GM19099 (cell line): ENCODE results near the gene OBP2A.

ENCODE experiments used
- POLR2A ChIP-seq: IDR thresholded peaks from 3 replicates; pipeline ENCODE4 v1.6.1; 2011; ENCODE audit warnings: low read depth; ENCODE audit not compliant: insufficient read length; ENCODE audit errors: extremely low read depth

Gene OBP2A

DNA sequence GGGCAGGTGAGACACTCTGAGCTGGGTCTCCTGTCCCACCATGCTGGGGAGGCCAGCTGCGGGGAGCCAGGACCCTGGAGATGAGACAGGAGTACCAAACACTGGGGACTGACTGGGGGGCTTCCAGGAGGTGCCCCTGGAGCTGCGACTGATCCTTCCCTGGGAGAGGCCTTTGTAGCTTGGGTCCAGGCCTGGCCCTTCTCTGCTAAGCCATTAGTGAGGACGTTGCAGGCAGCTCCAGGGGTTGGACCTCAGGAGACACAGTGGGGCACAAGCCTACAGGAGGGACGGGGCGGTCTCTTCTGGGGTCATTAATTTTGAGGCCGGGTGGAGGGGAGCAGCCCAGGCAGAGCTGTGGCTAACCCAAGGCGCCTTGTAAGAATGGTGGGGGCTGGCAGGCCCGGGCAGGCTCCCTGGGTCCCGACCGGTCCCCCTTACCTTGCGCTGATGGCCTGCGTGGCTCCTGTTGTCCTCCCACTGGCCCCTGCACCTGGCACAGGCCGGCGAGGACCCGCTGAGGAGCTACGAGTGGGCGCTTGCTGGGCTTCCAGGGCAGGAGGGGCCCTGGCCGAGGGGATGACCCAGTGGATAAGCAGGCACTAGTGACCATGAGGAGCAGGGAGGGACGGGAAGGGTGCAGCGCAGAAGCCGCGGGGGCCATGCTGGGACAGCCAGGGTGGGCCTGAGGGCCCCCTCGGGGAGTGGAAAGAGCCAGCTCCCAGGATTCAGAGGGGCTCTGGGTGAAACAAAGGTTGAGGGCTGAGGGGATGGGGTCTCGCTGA lies 40.3 kb upstream of the OBP2A start:
- peak; percentile 11 for TF ChIP-seq POLR2A

GRCh38 chr9:135506327-135507103 lies 39.4 kb upstream of the OBP2A start:
- TF ChIP-seq POLR2A, result no peak

GRCh38 chr9:135507104-135508035 lies 38.6 kb upstream of the OBP2A start:
- no peak for TF ChIP-seq POLR2A

DNA sequence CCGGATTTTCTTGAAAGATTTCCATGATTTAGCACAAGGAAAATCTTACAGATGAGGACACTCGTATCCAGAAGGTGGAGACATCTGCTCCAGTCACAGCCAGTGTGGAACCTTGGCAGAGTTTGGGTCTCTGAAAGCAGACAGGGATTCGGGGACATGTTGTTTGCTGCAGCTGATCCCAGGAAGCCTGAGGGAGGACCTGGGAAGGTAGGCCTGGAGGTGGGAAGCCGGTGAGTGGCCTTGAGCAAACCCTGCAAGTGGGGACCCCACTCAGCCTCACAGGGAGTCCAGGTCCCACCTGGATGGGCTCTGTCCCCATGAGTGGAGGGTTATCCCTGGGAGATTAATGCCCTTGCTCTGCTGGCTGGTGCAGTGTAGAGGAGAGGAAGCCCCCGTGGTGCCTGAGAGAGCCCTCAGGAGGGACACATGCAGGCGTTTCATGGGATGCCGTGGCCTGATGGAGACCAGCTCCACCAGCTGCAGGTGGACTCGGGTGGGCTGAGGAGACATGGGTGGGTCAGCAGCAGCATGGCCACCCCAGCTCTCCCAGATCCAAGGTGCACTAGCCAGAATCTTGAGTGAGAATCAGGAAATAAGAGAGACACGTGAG lies 37.6 kb upstream of the OBP2A start:
- TF ChIP-seq POLR2A, result no peak

- TF ChIP-seq POLR2A, result no peak
Observed at GRCh38 chr9:135509458-135509857, 36.5 kb upstream of the OBP2A start.

- TF ChIP-seq POLR2A, result no peak
Observed at GRCh38 chr9:135512241-135512603, 33.7 kb upstream of the OBP2A start.

DNA sequence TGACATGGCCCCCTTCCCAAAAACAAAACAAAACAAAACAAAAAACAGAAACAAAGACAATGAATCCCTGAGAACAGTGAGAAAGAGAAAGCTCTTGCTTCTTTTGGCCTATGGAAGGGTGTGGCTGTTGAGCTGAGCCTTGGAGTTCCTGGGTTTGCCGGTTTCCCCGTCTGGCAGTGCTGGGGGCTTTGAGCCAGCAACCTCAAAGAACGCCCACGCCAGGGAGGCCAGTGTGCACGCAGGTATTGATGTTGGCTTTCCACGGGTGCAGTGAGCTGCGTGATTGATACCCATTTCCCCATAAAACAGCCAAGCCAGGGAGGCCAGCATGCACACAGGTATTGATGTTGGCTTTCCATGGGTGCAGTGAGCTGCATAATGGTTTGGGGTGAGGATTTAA lies 33.0 kb upstream of the OBP2A start:
- TF ChIP-seq POLR2A, result no peak

- TF ChIP-seq POLR2A, result no peak
Observed at GRCh38 chr9:135513351-135513846, 32.5 kb upstream of the OBP2A start.

DNA sequence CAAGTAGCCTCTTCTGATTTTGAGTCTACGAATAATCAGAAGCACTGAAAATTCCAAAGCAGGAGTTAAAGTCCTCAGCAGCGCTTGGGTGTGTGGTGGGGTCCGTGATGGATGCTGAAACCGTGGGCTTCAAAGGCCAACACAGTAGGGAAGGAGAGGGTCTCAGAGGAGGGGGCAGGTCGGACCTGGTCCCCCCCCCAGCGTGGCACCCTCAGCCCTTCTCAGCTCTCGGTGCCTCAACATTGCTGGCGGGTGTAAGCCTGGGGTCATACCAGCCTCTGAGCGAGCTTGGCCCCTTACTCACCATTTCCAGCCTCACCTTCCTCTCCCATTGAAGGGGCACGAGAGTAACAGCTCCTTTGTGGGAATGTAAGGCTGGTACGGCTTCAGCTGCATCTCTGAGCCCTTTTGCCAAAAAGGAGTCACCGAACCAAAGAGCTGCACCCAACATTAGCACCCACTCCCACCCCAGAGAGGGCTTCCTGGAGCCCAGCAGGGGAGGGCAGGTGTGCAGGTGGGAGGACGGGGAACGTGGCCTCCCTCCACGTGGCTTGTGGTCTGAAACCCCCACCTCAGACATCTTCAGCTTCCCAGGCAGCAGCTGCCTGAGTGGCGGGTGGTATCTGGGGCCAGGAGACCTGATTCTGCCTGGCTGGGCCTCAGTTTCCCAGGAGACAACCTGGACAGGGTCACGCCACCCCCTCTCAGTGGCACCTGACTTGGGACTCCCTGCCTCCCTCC lies 31.4 kb upstream of the OBP2A start:
- no peak for TF ChIP-seq POLR2A

DNA sequence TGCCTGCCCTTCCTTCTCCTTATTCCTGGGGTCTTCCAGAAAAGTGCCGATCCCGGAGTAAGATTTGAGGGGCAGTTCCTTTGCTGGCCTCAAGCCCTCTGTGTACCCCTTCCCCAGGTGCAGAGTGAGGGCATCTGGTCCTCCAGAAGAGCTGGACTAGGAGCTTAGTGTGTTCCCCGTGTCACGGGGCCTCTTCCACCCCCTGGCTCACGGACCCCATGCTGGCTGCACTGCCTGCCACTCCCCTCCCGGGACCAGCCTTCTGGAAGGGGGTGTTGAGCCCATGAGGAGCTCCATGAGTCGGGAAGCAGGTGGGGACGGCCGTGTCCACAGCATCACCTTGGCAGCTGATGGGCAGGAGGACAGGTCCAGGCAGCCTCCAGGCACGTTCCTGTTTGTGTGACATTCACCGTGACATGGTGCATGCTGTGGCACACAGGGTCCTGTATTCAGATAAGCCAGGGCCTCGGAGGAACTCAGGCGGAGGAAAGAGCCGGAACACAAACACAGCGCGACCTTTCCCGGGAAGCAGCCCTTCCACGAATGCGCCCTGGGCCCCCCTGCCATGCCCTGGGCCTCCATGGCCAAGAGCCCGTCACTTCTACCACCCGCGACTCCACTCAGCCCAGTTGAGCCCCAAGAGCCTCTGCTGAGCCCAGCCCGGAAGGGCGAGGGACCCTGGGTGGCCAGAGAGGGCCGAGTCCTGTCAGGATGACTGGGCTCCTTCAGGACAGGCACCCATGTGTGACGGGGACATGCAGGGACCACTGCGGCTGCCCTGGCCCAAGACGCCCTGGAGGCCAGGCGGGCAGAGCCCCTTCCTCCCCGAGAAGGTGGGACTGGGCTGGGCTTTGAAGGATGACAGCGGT lies 30.6 kb upstream of the OBP2A start:
- TF ChIP-seq POLR2A, result no peak

- no peak for TF ChIP-seq POLR2A
Observed at GRCh38 chr9:135516132-135516860, 29.6 kb upstream of the OBP2A start.

DNA sequence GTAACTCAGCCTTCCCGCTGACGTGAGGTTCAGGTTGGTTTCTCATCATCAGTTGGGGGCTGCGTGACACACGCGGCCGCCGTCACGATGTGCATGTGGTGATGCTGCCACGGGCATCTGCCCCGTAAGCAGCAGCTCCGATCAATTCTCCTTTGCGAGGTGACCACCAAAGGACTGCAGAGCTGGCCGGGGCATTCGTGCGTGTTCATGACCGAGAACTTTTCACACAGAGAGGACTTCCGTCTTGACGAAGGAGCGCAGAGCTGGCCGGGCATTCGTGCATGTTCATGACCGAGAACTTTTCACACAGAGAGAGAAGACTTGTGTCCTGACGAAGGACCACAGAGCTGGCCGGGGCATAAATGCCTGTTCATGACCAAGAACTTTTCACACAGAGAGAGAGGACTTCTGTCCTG lies 28.5 kb upstream of the OBP2A start:
- no peak for TF ChIP-seq POLR2A

DNA sequence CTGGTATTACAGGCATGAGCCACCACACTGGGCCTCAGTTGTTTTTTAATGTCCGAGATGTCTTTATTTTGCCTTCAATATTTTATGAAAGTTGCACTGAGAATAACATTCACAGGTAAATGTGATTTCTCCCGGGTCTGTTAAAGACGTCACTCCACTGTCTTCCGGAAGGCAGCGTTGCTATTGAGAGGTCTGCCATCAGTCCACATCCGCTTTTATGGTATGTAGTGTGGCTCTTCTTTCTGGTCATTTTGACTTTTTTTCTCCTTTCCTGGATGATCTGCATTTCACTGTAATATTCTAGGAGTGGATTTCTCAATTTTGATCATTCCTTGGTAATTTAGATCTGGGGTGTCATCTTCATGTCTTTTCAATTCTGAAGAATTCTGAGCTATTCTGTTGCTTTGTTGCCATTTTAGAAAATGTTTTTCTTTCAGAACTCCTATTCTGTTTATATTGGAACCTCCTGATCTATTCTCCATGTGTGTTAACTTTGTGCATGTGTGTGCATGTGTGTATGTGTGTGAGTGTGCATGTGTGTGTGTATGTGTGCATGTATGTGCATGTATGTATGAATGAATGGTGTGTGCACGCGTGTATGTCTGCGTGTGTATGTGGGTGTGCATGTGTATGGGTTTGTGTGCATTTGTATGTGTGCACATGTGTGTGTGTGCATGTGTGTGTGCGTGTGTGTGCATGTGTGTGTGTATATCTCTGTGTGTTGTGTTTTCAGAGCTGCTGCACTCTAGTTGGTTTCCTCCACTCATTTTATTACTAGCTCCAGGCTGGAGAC lies 26.6 kb upstream of the OBP2A start:
- no peak for TF ChIP-seq POLR2A
